Measurements from ENCODE around the gene GNAO1.

Gene GNAO1

GRCh38 chr16:56203052-56203451 lies 11.8 kb downstream of the GNAO1 start:
- DNase-seq (peak; percentile 40 to 45 (median 44)), ATAC-seq (replicated peaks) (peak; percentile 84)
- Mint-ChIP-seq H3K36me3 (ENCODE audit: insufficient read depth) (peaks cover 7% of the 10 kb centered on the region), H3K9me3 (no peaks in the 10 kb centered on the region), H3K27me3 (no peaks in the 10 kb centered on the region), H3K27ac (no peak overlapping the region), H3K4me3 (no peak overlapping the region), H3K4me1 (ENCODE audit: low read depth in 2 of 2) (peaks cover 19 to 27% of the 10 kb centered on the region in 2 donors)

- no peak for ATAC-seq (replicated peaks)
- H3K9me3 Mint-ChIP-seq: no peaks in the 10 kb centered on the region
Observed at GRCh38 chr16:56204816-56205215, 13.5 kb downstream of the GNAO1 start.

GRCh38 chr16:56206951-56207350 lies 15.7 kb downstream of the GNAO1 start:
- Mint-ChIP-seq H3K9me3 (no peaks in the 10 kb centered on the region), H3K4me1 (ENCODE audit: low read depth in 2 of 2) (peaks cover 5 to 8% of the 10 kb centered on the region in 2 donors), H3K36me3 (ENCODE audit: insufficient read depth) (no peaks in the 10 kb centered on the region), H3K27me3 (no peaks in the 10 kb centered on the region), H3K4me3 (no peak overlapping the region), H3K27ac (no peak overlapping the region)
- ATAC-seq (replicated peaks): no peak
- DNase-seq: no peak

More at GRCh38 chr16:56204816-56205215, 13.5 kb downstream of the GNAO1 start:
- no peaks in the 10 kb centered on the region for H3K36me3 Mint-ChIP-seq (ENCODE audit: insufficient read depth)
- H3K4me3 Mint-ChIP-seq: no peak overlapping the region
- no peak for DNase-seq
- H3K27me3 Mint-ChIP-seq: no peaks in the 10 kb centered on the region
- peaks cover 5 to 9% of the 10 kb centered on the region in 2 donors for H3K4me1 Mint-ChIP-seq (ENCODE audit: low read depth in 2 of 2)
- no peak overlapping the region for H3K27ac Mint-ChIP-seq

GRCh38 chr16:56207421-56207820 lies 16.1 kb downstream of the GNAO1 start:
- no peak overlapping the region for H3K27ac Mint-ChIP-seq
- no peaks in the 10 kb centered on the region for H3K36me3 Mint-ChIP-seq (ENCODE audit: insufficient read depth)
- no peaks in the 10 kb centered on the region for H3K9me3 Mint-ChIP-seq
- H3K4me3 Mint-ChIP-seq: no peak overlapping the region
- H3K27me3 Mint-ChIP-seq: no peaks in the 10 kb centered on the region
- DNase-seq (no peak), ATAC-seq (replicated peaks) (no peak)
- peaks cover 5 to 8% of the 10 kb centered on the region in 2 donors for H3K4me1 Mint-ChIP-seq (ENCODE audit: low read depth in 2 of 2)

- ATAC-seq (replicated peaks): no peak
- H3K4me3 Mint-ChIP-seq: no peak overlapping the region
- no peak overlapping the region for H3K27ac Mint-ChIP-seq
- DNase-seq: no peak
- peaks cover 8% of the 10 kb centered on the region in 2 donors for H3K4me1 Mint-ChIP-seq (ENCODE audit: low read depth in 2 of 2)
- H3K36me3 Mint-ChIP-seq (ENCODE audit: insufficient read depth): peaks cover 5% of the 10 kb centered on the region
- no peaks in the 10 kb centered on the region for H3K9me3 Mint-ChIP-seq
- peaks cover 0 to 7% of the 10 kb centered on the region in 2 donors for H3K27me3 Mint-ChIP-seq
Observed at GRCh38 chr16:56211435-56211981, 20.2 kb downstream of the GNAO1 start.

GRCh38 chr16:56212144-56212543 lies 20.9 kb downstream of the GNAO1 start:
- no peak overlapping the region for H3K27ac Mint-ChIP-seq
- H3K27me3 Mint-ChIP-seq: peaks cover 0 to 7% of the 10 kb centered on the region in 2 donors
- no peak overlapping the region for H3K4me3 Mint-ChIP-seq
- H3K9me3 Mint-ChIP-seq: no peaks in the 10 kb centered on the region
- ATAC-seq (replicated peaks): no peak
- peaks cover 5% of the 10 kb centered on the region for H3K36me3 Mint-ChIP-seq (ENCODE audit: insufficient read depth)
- no peak for DNase-seq
- peaks cover 8% of the 10 kb centered on the region in 2 donors for H3K4me1 Mint-ChIP-seq (ENCODE audit: low read depth in 2 of 2)

- ATAC-seq (replicated peaks): no peak
- Mint-ChIP-seq H3K9me3 (no peaks in the 10 kb centered on the region), H3K27ac (no peak overlapping the region), H3K36me3 (ENCODE audit: insufficient read depth) (peaks cover 3% of the 10 kb centered on the region), H3K4me1 (ENCODE audit: low read depth in 2 of 2) (peaks cover 26 to 31% of the 10 kb centered on the region in 2 donors), H3K27me3 (no peaks in the 10 kb centered on the region), H3K4me3 (no peak overlapping the region)
- DNase-seq: no peak
Observed at GRCh38 chr16:56221995-56222394, 30.7 kb downstream of the GNAO1 start.

- no peak overlapping the region for H3K4me3 Mint-ChIP-seq
- H3K27ac Mint-ChIP-seq: no peak overlapping the region
- ATAC-seq (replicated peaks): no peak
- H3K27me3 Mint-ChIP-seq: no peaks in the 10 kb centered on the region
- peaks cover 3% of the 10 kb centered on the region for H3K36me3 Mint-ChIP-seq (ENCODE audit: insufficient read depth)
- peaks cover 30 to 36% of the 10 kb centered on the region in 2 donors for H3K4me1 Mint-ChIP-seq (ENCODE audit: low read depth in 2 of 2)
- no peak for DNase-seq
- H3K9me3 Mint-ChIP-seq: no peaks in the 10 kb centered on the region
Observed at GRCh38 chr16:56222474-56222997, 31.2 kb downstream of the GNAO1 start.

GRCh38 chr16:56225017-56225742 lies 33.9 kb downstream of the GNAO1 start:
- ATAC-seq (replicated peaks) (no peak), DNase-seq (no peak)
- Mint-ChIP-seq H3K36me3 (ENCODE audit: insufficient read depth) (no peaks in the 10 kb centered on the region), H3K27me3 (no peaks in the 10 kb centered on the region), H3K27ac (peak overlapping the region; percentile 35 to 73), H3K9me3 (no peaks in the 10 kb centered on the region), H3K4me3 (peak overlapping the region; percentile 45 to 74), H3K4me1 (ENCODE audit: low read depth in 2 of 2) (peaks cover 34 to 38% of the 10 kb centered on the region in 2 donors)

- H3K9me3 Mint-ChIP-seq: no peaks in the 10 kb centered on the region
- peak; percentile 31 for ATAC-seq (replicated peaks)
- peak overlapping the region; percentile 35 to 73 for H3K27ac Mint-ChIP-seq
- peaks cover 38 to 42% of the 10 kb centered on the region in 2 donors for H3K4me1 Mint-ChIP-seq (ENCODE audit: low read depth in 2 of 2)
- H3K27me3 Mint-ChIP-seq: no peaks in the 10 kb centered on the region
- no peak for DNase-seq
- H3K36me3 Mint-ChIP-seq (ENCODE audit: insufficient read depth): no peaks in the 10 kb centered on the region
- H3K4me3 Mint-ChIP-seq: peak overlapping the region; percentile 45 to 74
Observed at GRCh38 chr16:56226187-56226586, 34.9 kb downstream of the GNAO1 start.

GRCh38 chr16:56226845-56227525 lies 35.7 kb downstream of the GNAO1 start:
- H3K4me1 Mint-ChIP-seq (ENCODE audit: low read depth in 2 of 2): peaks cover 38 to 40% of the 10 kb centered on the region in 2 donors
- no peak for DNase-seq
- H3K4me3 Mint-ChIP-seq: peak overlapping the region; percentile 45 to 74
- peak; percentile 58 for ATAC-seq (replicated peaks)
- H3K27ac Mint-ChIP-seq: peak overlapping the region; percentile 35 to 73
- H3K36me3 Mint-ChIP-seq (ENCODE audit: insufficient read depth): no peaks in the 10 kb centered on the region
- H3K9me3 Mint-ChIP-seq: no peaks in the 10 kb centered on the region
- no peaks in the 10 kb centered on the region for H3K27me3 Mint-ChIP-seq

GRCh38 chr16:56227936-56228335 lies 36.6 kb downstream of the GNAO1 start:
- H3K4me1 Mint-ChIP-seq (ENCODE audit: low read depth in 2 of 2): peaks cover 36 to 38% of the 10 kb centered on the region in 2 donors
- H3K4me3 Mint-ChIP-seq: peak overlapping the region; percentile 45 to 74
- no peaks in the 10 kb centered on the region for H3K9me3 Mint-ChIP-seq
- DNase-seq (no peak), ATAC-seq (replicated peaks) (no peak)
- H3K27ac Mint-ChIP-seq: peak overlapping the region; percentile 35 to 73
- H3K36me3 Mint-ChIP-seq (ENCODE audit: insufficient read depth): no peaks in the 10 kb centered on the region
- no peaks in the 10 kb centered on the region for H3K27me3 Mint-ChIP-seq

- no peak for DNase-seq
- Mint-ChIP-seq H3K27me3 (no peaks in the 10 kb centered on the region), H3K36me3 (ENCODE audit: insufficient read depth) (no peaks in the 10 kb centered on the region), H3K9me3 (no peaks in the 10 kb centered on the region), H3K4me1 (ENCODE audit: low read depth in 2 of 2) (peaks cover 34 to 36% of the 10 kb centered on the region in 2 donors), H3K27ac (peak overlapping the region in 1 of 2 donors; percentile 60), H3K4me3 (no peak overlapping the region)
- ATAC-seq (replicated peaks): no peak
Observed at GRCh38 chr16:56228476-56228875, 37.2 kb downstream of the GNAO1 start.
